Hepatocyte (in vitro differentiated cells): ENCODE measurements around the gene DOCK4.

Experiments
- EZH2 ChIP-seq: fragments of 200-600 bp; sonication (generic); IDR thresholded peaks from 2 replicates; pipeline ENCODE4 v1.6.1; 2016; ENCODE audit warnings: antibody characterized with exemption, mild to moderate bottlenecking, borderline replicate concordance
- TF ChIP-seq, protein P1 (sequence below): fragments of 200-600 bp; sonication (generic); IDR thresholded peaks from 2 replicates; pipeline ENCODE4 v1.5.1; 2016; ENCODE audit warnings: antibody characterized with exemption, mild to moderate bottlenecking; ENCODE audit not compliant: poor library complexity

DNA sequence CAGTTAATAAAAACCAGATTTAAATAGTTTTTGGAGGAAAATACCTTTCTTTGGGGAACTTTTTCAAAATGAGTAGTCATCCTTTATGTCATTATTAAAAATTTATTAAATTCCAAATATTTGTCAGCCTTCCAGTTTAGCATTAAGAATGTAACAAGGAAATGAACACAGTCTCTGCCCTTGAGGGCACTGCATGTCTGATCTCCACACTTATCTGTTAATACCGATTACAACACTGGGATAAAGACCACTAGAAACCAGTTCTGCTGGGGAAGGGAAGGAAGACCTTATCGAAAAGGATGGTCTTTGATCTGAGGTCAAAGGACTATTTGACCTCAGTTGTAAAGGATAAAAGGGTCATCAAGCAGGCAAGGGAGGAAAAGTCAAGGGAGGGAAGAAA lies 320.0 kb downstream of the DOCK4 start:
- TF ChIP-seq, protein P1, sequence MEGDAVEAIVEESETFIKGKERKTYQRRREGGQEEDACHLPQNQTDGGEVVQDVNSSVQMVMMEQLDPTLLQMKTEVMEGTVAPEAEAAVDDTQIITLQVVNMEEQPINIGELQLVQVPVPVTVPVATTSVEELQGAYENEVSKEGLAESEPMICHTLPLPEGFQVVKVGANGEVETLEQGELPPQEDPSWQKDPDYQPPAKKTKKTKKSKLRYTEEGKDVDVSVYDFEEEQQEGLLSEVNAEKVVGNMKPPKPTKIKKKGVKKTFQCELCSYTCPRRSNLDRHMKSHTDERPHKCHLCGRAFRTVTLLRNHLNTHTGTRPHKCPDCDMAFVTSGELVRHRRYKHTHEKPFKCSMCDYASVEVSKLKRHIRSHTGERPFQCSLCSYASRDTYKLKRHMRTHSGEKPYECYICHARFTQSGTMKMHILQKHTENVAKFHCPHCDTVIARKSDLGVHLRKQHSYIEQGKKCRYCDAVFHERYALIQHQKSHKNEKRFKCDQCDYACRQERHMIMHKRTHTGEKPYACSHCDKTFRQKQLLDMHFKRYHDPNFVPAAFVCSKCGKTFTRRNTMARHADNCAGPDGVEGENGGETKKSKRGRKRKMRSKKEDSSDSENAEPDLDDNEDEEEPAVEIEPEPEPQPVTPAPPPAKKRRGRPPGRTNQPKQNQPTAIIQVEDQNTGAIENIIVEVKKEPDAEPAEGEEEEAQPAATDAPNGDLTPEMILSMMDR: no peak
- no peak for TF ChIP-seq EZH2
